ENCODE results near the gene FAM50A.

FAM50A gene

DNA sequence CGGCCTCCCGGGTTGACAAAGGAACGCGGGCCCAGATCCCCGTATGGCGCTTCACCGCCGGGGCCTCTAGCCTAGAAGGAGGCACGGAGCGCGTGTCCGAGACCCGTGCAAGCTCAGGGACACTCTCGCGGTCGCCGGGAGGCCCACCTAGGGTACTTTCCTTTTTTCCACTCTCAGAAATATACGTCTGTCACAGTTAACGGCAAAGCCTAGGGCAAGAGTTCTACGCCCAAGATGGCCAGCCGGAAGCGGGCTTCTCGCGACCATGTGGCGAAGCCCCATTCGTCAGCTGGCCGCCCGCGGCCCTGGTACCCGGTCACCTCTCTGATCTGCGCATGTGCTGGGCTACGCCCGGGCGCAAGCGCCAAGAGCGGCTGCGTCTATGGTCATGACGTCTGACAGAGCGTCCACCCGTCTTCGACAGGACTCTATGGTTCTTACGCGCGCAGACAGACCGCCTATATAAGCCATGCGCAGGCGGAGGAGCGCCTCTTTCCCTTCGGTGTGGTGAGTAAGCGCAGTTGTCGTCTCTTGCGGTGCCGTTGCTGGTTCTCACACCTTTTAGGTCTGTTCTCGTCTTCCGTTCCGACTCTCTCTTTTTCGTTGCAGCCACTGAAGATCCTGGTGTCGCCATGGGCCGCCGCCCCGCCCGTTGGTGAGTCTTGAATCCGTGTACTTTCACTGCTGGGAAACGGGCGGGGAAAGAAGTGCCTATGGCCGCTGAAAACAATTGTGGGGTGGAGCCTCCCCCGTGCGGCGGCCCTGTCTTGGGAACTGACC, 45.9 kb upstream of the FAM50A start, which contains the start of gene RPL10 (continued):
- TF ChIP-seq HOXA7 (CRISPR knock-in tag; IDR thresholded peaks at IDR 0.05; ENCODE audit: borderline replicate concordance) (no peak), KLF7 (tag by site-specific recombination; IDR thresholded peaks at IDR 0.05; ENCODE audit: borderline replicate concordance) (peak; percentile 6; the same call in 1 of the 2 replicates), GLIS1 (tag by site-specific recombination; IDR thresholded peaks at IDR 0.05) (no peak), ZNF174 (tag by site-specific recombination; IDR thresholded peaks at IDR 0.05) (no peak), ZNF184 (tag by site-specific recombination; IDR thresholded peaks at IDR 0.05) (no peak), ZNF394 (tag by site-specific recombination; IDR thresholded peaks at IDR 0.05; ENCODE audit: borderline replicate concordance) (peak; percentile 63; the same call in 1 of the 2 replicates), ZEB2 (tag by site-specific recombination; IDR thresholded peaks at IDR 0.05) (peak; percentile 12; the same call in 1 of the 2 replicates), ZNF112 (tag by site-specific recombination; IDR thresholded peaks at IDR 0.05) (no peak), ZNF544 (tag by site-specific recombination; IDR thresholded peaks at IDR 0.05) (no peak), ZNF114 (tag by site-specific recombination; IDR thresholded peaks at IDR 0.05) (no peak), ZSCAN30 (tag by site-specific recombination; IDR thresholded peaks at IDR 0.05) (no peak), ZBTB48 (tag by site-specific recombination; IDR thresholded peaks at IDR 0.05) (no peak), ZNF626 (tag by site-specific recombination; IDR thresholded peaks at IDR 0.05) (no peak), ZNF560 (tag by site-specific recombination; IDR thresholded peaks at IDR 0.05; ENCODE audit: borderline replicate concordance) (no peak), ZBTB21 (tag by site-specific recombination; IDR thresholded peaks at IDR 0.05) (peak; percentile 68), ZNF501 (tag by site-specific recombination; IDR thresholded peaks at IDR 0.05) (peak; percentile 67)
- TF ChIP-seq, protein P1, sequence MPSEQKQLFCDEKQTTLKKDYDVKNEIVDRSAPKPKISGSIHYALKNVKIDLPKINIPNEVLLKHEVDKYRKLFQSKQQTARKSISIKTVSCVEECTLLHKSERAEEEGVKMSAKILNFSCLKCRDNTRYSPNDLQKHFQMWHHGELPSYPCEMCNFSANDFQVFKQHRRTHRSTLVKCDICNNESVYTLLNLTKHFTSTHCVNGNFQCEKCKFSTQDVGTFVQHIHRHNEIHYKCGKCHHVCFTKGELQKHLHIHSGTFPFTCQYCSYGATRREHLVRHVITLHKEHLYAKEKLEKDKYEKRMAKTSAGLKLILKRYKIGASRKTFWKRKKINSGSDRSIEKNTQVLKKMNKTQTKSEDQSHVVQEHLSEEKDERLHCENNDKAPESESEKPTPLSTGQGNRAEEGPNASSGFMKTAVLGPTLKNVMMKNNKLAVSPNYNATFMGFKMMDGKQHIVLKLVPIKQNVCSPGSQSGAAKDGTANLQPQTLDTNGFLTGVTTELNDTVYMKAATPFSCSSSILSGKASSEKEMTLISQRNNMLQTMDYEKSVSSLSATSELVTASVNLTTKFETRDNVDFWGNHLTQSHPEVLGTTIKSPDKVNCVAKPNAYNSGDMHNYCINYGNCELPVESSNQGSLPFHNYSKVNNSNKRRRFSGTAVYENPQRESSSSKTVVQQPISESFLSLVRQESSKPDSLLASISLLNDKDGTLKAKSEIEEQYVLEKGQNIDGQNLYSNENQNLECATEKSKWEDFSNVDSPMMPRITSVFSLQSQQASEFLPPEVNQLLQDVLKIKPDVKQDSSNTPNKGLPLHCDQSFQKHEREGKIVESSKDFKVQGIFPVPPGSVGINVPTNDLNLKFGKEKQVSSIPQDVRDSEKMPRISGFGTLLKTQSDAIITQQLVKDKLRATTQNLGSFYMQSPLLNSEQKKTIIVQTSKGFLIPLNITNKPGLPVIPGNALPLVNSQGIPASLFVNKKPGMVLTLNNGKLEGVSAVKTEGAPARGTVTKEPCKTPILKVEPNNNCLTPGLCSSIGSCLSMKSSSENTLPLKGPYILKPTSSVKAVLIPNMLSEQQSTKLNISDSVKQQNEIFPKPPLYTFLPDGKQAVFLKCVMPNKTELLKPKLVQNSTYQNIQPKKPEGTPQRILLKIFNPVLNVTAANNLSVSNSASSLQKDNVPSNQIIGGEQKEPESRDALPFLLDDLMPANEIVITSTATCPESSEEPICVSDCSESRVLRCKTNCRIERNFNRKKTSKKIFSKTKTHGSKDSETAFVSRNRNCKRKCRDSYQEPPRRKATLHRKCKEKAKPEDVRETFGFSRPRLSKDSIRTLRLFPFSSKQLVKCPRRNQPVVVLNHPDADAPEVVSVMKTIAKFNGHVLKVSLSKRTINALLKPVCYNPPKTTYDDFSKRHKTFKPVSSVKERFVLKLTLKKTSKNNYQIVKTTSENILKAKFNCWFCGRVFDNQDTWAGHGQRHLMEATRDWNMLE (tag by site-specific recombination; conservative IDR thresholded peaks at IDR 0.05; ENCODE audit: low read depth): no peak
- TF ChIP-seq, protein P2, sequence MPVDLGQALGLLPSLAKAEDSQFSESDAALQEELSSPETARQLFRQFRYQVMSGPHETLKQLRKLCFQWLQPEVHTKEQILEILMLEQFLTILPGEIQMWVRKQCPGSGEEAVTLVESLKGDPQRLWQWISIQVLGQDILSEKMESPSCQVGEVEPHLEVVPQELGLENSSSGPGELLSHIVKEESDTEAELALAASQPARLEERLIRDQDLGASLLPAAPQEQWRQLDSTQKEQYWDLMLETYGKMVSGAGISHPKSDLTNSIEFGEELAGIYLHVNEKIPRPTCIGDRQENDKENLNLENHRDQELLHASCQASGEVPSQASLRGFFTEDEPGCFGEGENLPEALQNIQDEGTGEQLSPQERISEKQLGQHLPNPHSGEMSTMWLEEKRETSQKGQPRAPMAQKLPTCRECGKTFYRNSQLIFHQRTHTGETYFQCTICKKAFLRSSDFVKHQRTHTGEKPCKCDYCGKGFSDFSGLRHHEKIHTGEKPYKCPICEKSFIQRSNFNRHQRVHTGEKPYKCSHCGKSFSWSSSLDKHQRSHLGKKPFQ (tag by site-specific recombination; IDR thresholded peaks at IDR 0.05): no peak
- TF ChIP-seq, protein P3, sequence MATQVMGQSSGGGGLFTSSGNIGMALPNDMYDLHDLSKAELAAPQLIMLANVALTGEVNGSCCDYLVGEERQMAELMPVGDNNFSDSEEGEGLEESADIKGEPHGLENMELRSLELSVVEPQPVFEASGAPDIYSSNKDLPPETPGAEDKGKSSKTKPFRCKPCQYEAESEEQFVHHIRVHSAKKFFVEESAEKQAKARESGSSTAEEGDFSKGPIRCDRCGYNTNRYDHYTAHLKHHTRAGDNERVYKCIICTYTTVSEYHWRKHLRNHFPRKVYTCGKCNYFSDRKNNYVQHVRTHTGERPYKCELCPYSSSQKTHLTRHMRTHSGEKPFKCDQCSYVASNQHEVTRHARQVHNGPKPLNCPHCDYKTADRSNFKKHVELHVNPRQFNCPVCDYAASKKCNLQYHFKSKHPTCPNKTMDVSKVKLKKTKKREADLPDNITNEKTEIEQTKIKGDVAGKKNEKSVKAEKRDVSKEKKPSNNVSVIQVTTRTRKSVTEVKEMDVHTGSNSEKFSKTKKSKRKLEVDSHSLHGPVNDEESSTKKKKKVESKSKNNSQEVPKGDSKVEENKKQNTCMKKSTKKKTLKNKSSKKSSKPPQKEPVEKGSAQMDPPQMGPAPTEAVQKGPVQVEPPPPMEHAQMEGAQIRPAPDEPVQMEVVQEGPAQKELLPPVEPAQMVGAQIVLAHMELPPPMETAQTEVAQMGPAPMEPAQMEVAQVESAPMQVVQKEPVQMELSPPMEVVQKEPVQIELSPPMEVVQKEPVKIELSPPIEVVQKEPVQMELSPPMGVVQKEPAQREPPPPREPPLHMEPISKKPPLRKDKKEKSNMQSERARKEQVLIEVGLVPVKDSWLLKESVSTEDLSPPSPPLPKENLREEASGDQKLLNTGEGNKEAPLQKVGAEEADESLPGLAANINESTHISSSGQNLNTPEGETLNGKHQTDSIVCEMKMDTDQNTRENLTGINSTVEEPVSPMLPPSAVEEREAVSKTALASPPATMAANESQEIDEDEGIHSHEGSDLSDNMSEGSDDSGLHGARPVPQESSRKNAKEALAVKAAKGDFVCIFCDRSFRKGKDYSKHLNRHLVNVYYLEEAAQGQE (tag by site-specific recombination; IDR thresholded peaks at IDR 0.05): no peak
- TF ChIP-seq, protein P4, sequence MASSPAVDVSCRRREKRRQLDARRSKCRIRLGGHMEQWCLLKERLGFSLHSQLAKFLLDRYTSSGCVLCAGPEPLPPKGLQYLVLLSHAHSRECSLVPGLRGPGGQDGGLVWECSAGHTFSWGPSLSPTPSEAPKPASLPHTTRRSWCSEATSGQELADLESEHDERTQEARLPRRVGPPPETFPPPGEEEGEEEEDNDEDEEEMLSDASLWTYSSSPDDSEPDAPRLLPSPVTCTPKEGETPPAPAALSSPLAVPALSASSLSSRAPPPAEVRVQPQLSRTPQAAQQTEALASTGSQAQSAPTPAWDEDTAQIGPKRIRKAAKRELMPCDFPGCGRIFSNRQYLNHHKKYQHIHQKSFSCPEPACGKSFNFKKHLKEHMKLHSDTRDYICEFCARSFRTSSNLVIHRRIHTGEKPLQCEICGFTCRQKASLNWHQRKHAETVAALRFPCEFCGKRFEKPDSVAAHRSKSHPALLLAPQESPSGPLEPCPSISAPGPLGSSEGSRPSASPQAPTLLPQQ (tag by site-specific recombination; IDR thresholded peaks at IDR 0.05): no peak; the same call in 1 of the 2 replicates
- TF ChIP-seq, protein P5, sequence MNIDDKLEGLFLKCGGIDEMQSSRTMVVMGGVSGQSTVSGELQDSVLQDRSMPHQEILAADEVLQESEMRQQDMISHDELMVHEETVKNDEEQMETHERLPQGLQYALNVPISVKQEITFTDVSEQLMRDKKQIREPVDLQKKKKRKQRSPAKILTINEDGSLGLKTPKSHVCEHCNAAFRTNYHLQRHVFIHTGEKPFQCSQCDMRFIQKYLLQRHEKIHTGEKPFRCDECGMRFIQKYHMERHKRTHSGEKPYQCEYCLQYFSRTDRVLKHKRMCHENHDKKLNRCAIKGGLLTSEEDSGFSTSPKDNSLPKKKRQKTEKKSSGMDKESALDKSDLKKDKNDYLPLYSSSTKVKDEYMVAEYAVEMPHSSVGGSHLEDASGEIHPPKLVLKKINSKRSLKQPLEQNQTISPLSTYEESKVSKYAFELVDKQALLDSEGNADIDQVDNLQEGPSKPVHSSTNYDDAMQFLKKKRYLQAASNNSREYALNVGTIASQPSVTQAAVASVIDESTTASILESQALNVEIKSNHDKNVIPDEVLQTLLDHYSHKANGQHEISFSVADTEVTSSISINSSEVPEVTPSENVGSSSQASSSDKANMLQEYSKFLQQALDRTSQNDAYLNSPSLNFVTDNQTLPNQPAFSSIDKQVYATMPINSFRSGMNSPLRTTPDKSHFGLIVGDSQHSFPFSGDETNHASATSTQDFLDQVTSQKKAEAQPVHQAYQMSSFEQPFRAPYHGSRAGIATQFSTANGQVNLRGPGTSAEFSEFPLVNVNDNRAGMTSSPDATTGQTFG (tag by site-specific recombination; IDR thresholded peaks at IDR 0.05; ENCODE audit: borderline replicate concordance): no peak
- TF ChIP-seq, protein P6, sequence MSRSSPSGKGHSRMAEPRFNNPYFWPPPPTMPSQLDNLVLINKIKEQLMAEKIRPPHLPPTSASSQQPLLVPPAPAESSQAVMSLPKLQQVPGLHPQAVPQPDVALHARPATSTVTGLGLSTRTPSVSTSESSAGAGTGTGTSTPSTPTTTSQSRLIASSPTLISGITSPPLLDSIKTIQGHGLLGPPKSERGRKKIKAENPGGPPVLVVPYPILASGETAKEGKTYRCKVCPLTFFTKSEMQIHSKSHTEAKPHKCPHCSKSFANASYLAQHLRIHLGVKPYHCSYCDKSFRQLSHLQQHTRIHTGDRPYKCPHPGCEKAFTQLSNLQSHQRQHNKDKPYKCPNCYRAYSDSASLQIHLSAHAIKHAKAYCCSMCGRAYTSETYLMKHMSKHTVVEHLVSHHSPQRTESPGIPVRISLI (tag by site-specific recombination; IDR thresholded peaks at IDR 0.05): no peak
